GM21381 (cell line): Measurements from ENCODE around the gene SLC11A1.

ENCODE experiments used
- ATAC-seq: cut with Tn5 transposase; IDR thresholded peaks from one replicate; pipeline ENCODE4 v1.9.1; 2021; ENCODE audit warnings: mild to moderate bottlenecking, moderate library complexity; ENCODE audit not compliant: unreplicated experiment

SLC11A1 gene

DNA sequence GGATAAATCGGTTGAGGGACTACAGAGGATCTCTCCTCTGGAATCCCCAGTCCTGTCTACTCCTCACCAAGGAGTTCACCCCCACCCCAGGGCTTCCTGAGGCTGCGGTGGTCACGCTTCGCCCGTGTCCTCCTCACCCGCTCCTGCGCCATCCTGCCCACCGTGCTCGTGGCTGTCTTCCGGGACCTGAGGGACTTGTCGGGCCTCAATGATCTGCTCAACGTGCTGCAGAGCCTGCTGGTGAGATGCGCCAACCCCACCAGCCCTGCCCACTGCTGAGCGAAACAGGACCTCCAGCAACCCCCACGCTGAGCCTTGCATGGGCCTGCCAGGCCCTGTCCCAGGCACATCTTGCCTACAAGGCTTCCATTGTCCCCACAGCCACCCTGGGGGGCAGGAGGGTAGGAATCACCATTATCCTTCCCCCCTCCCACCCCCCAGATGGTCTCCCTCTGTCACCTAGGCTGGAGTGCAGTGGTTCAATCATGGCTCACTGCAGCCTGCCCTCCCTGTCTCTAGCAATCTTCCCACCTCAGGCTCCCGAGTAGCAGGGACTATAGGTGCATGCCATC is 10.9 kb downstream of the SLC11A1 start:
- ATAC-seq: no peak

GRCh38 chr2:218393750-218394290 is 11.7 kb downstream of the SLC11A1 start:
- no peak for ATAC-seq

DNA sequence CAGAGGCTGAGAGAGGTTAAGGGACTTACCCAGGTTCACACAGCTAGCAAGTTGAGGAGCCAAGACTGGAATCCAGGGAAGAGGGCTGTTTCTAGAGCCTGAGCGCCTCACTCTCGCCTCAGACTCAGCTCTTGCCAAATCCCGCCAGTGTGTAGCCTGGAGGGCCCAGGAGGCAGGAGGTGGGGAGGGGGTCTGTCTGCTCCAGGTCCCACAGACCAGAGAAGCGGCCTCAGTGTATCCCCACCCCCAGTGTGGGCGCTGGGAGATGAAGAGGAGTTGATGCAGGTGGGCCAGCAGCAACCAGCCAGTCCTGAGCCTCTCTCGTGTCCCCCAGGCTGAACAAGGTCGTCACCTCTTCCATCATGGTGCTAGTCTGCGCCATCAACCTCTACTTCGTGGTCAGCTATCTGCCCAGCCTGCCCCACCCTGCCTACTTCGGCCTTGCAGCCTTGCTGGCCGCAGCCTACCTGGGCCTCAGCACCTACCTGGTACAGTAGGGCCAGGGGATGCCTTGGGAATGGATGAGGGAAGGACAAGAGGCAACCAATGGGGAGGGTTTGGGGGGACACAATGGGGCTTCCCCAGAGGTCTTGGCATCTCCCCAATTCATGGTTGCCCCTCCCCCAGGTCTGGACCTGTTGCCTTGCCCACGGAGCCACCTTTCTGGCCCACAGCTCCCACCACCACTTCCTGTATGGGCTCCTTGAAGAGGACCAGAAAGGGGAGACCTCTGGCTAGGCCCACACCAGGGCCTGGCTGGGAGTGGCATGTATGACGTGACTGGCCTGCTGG is 12.4 kb downstream of the SLC11A1 start:
- no peak for ATAC-seq

GRCh38 chr2:218395090-218395444 is 13.0 kb downstream of the SLC11A1 start:
- no peak for ATAC-seq

DNA sequence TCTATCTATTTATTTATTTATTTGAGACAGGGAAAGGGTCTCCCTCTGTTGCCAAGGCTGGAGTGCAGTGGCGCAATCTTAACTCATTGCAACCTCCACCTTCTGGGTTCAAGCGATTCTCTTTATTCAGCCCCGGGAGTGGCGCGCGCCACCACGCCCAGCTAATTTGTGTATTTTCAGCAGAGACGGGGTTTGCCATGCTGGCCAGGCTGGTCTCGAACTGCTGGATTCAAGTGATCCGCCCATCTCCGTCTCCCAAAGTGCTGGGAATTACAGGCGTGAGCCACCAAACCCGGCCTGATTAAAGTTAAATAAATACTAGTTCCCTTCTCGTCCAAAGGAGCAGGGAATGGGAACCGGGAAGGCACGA is 13.4 kb downstream of the SLC11A1 start:
- ATAC-seq: no peak

DNA sequence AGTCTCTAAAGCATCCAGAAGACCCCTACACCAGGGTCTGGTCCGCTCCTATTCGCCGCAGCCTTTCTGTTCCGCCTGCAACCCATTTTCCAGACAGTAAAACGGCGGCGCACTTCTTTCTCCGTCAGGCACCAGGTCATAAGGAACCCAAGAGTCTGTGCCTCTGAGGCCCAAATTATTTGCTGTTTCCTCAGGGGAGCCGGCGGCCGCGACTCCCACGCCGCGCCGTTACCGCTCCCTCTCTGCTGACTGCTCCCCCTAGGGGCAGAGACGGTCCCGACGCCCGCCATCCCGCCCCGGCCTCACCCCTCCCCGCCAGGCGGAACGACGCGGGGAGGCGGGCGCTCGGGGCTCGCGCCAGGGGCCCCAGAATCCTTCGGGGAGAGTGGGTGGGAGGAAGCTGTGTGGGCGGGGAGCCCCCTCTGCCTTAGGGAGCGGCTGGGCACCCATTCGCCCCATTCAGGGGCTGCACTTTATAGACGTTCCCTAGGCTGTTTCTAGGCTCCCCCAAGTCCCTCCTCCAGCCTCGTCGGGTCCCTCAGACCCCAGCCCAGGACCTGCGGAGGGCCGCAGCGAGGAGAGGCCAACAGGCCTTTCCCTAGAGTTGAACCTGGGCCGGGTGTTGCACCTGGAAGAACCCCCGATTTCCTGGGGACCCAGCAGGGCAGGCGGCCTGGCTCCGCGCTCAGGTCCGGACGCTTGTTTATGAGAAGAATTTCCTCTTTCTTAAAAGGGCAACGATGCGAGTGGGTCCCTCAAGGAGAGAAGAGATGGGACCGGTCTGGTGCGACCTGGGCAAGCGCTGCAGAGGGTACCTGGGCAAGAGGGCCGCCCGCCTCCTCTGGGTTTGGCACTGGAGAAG is 14.0 kb downstream of the SLC11A1 start:
- peak; percentile 48 for ATAC-seq

DNA sequence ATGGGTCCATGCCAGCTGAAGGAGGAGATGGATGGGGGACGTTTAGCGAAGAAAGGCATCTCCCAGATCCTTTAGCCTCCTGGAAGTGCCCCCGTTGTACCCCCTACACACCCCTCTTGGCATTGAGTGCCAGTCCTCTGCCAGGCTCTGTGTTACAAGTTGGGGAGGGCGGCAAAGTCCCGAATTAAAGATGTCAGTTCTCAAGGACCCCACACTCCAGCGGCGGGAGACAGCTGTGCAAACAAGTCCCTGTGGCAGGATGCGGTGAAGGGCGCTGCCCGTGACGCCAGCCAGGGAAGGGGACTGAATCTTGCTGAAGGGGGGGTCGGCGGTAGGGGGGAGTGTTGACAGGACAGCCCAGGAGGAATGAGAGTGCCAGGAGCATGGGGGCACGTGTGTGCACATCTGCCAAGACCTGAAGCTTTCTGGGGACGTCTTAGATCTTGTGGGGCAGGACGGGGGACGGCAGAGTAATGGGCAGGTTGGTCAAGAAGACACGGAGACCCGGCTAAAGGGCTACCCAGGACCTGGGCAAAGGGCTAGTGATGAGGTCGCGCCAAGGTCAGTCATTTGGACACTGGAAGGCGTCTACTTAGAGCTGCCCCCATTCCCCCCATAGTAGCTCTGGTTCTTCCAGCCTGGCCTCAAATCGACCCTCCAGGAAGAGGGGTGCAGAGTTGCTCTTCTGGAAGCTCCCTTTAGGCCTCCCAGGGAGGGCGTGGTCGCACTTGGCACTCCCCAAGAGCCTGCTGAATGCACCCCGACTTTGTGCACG is 14.8 kb downstream of the SLC11A1 start:
- ATAC-seq: no peak

- no peak for ATAC-seq
Measured at GRCh38 chr2:218397463-218397819, 15.4 kb downstream of the SLC11A1 start.

DNA sequence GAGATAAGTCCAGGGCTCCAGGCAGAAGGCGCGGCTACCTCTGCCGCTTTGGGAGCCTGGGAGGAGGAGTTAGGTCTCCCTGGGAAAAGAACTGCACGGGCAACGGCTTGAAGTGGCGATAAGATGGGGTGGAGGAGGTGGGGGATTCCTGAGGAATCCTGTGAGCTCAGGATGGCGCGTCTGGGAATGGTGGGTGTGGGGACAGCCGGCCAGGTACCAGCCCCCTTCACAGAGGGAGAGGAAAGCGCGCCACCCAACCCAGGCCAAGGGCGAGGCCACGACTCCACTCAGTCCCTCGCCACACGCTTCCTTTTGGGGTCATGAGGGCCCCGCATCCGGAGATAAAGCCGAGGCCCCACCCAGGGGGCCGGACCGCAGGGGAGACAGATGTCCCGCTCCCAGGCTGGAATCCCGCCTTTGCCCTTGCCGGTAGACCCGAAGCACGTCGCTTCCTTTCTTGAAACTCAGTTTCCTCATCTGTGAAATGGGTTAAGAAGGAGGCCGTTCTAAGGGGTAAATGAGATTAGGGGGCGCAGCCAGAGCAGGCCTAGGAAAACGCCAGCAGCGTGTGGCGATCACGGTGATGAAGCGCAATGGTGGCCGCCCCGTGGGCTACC is 15.9 kb downstream of the SLC11A1 start:
- ATAC-seq: peak; percentile 24

GRCh38 chr2:218398437-218399390 is 16.6 kb downstream of the SLC11A1 start:
- peak; percentile 18 for ATAC-seq

- peak; percentile 39 for ATAC-seq
Measured at GRCh38 chr2:218399391-218400166, 17.5 kb downstream of the SLC11A1 start, which contains the start of gene CTDSP1. CTDSP1 (plus strand) TSS chr2:218399868; CDS start chr2:218400091, 223 bp downstream.

DNA sequence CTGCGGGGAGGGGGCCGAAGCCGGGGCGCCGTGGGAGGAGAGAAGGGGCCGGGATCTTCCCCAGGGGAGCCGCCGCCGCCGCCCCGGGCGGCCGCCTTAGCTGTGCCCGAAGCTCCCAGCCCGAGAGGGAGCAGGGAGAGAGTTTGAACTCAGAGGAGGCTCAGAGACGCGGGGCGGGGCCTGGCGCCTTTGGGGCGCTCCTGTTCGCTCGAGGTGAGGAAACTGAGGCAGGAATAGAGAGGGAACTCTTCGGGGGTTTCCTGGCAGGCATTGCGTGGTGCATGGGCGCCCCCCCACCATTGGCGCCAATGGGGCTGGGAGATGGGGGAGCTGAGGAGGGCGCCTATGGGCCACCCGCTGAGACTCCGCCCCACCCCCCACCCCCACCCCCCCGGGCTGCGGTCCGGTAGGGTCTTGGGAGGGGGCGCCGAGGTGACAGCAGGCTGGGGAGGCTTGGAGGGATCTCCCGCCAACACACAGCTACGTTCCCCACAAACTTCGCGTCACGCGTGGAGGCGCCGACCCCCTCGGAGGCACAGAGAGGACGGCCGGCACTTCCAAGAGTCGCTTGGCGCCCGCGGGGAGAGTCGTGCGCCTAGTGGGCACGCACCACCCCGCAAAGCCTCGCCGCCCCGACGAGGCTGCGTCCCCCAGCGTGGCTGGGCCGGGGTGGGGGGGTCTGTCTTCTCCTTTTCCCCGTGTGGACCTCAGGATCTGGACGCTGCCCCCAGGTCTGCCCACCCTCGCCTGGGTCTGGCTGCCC is 18.3 kb downstream of the SLC11A1 start:
- ATAC-seq: no peak

GRCh38 chr2:218400930-218401881 is 19.1 kb downstream of the SLC11A1 start:
- ATAC-seq: no peak

- ATAC-seq: no peak
Measured at GRCh38 chr2:218401890-218402289, 19.8 kb downstream of the SLC11A1 start.

GRCh38 chr2:218402491-218402901 is 20.4 kb downstream of the SLC11A1 start:
- no peak for ATAC-seq

DNA sequence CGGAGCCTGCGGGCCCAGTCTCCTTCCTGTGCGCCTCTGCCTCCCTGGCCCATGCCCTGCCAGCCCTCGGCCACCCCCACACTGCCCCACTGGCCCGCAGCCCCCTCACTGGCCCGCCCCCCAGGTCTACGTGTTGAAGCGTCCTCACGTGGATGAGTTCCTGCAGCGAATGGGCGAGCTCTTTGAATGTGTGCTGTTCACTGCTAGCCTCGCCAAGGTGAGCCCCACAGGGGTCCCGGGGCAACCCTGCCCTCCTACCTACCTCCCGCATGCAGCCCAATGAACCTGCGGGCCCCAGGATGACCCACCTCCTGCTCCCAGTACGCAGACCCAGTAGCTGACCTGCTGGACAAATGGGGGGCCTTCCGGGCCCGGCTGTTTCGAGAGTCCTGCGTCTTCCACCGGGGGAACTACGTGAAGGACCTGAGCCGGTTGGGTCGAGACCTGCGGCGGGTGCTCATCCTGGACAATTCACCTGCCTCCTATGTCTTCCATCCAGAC is 20.9 kb downstream of the SLC11A1 start:
- no peak for ATAC-seq
